CD4-positive, CD25-positive, alpha-beta regulatory T cell (primary cell): ENCODE data around the gene C10orf71. TPM values are rescaled to one million over a fixed set of nuclear protein-coding genes. Genes with fewer than 3 reads are reported as not detected.

Experiments
- ATAC-seq, 2 donors: fragments of 150-1000 bp; cut with Tn5 transposase; one replicate each; pipeline ENCODE4 v1.10.0; 2021; ENCODE audit warnings: low read depth in 2 of 2, moderate number of reproducible peaks in 2 of 2, moderate library complexity in 1 of 2
- DNase-seq, 3 donors: peaks; one replicate each; pipeline versions ENCODE4 v3.0.0 to v3.0.0-alpha.2; 2012 to 2022; ENCODE audit warnings: mixed read lengths in 1 of 3
- H3K27ac ChIP-seq: one replicate; pipeline ENCODE4 v1.7.0; 2013; ENCODE audit warnings: mild to moderate bottlenecking, low read length; ENCODE audit not compliant: insufficient read depth, poor library complexity, severe bottlenecking
- H3K27me3 ChIP-seq: one replicate; pipeline ENCODE4 v1.7.0; 2013; ENCODE audit warnings: low read length; ENCODE audit not compliant: control insufficient read depth, insufficient read depth
- H3K36me3 ChIP-seq: one replicate; pipeline ENCODE4 v1.7.0; 2013; ENCODE audit warnings: mild to moderate bottlenecking, low read length, moderate library complexity; ENCODE audit not compliant: control insufficient read depth, insufficient read depth
- H3K4me1 ChIP-seq: 2 replicates; pipeline ENCODE4 v1.7.0; 2013; ENCODE audit warnings: mild to moderate bottlenecking, low read length; ENCODE audit not compliant: insufficient read depth, control insufficient read depth, poor library complexity, severe bottlenecking
- H3K4me3 ChIP-seq: one replicate; pipeline ENCODE4 v1.7.0; 2013; ENCODE audit warnings: low read depth, mild to moderate bottlenecking, low read length, moderate library complexity
- H3K9me3 ChIP-seq, 2 experiments: 1 replicate in 1 of 2; 2 replicates in 1 of 2; pipeline ENCODE4 v1.7.0; 2013; ENCODE audit warnings: low read length in 2 of 2, mild to moderate bottlenecking in 1 of 2, moderate library complexity in 1 of 2; ENCODE audit not compliant: control insufficient read depth in 2 of 2
- H3K27ac Mint-ChIP-seq, 3 donors: one replicate each; pipeline ENCODE4 v1.8.0; 2020 to 2022; ENCODE audit warnings: mild to moderate bottlenecking in 3 of 3, mixed read lengths in 3 of 3, moderate library complexity in 2 of 3
- H3K27me3 Mint-ChIP-seq: one replicate; pipeline ENCODE4 v1.8.0; 2022; ENCODE audit warnings: mild to moderate bottlenecking, mixed read lengths
- H3K36me3 Mint-ChIP-seq: one replicate; pipeline ENCODE4 v1.8.0; 2020; ENCODE audit warnings: mixed read lengths
- H3K4me1 Mint-ChIP-seq, 4 donors: one replicate each; pipeline ENCODE4 v1.8.0; 2020 to 2022; ENCODE audit warnings: mixed read lengths in 4 of 4, mild to moderate bottlenecking in 1 of 4
- H3K4me3 Mint-ChIP-seq, 4 donors: one replicate each; pipeline ENCODE4 v1.8.0; 2020 to 2022; ENCODE audit warnings: mild to moderate bottlenecking in 4 of 4, mixed read lengths in 4 of 4, moderate library complexity in 3 of 4
- H3K9me3 Mint-ChIP-seq, 7 donors: one replicate each; pipeline ENCODE4 v1.8.0; 2020 to 2022; ENCODE audit warnings: mixed read lengths in 7 of 7, mild to moderate bottlenecking in 3 of 7, moderate library complexity in 2 of 7
- polyA plus RNA-seq, 4 donors: library from polyadenylated mRNA; unstranded; fragments of 300-500 nt; fragmentation: Illumina TruSeq; gene quantifications; one replicate each; pipeline ENCODE4 v1.2.3, GENCODE V29; 2021
- total RNA-seq: library from RNA; stranded (reverse); gene quantifications from one replicate; pipeline ENCODE4 v1.2.3, GENCODE V29; 2022

C10orf71 gene
- total and polyA plus RNA-seq, 5 donors from 2014 or later = not detected

- H3K4me3 Mint-ChIP-seq = no peak overlapping the region
- Histone ChIP-seq H3K9me3 (peaks cover 0 to 1% of the 10 kb centered on the region in 2 experiments), H3K36me3 (no peaks in the 10 kb centered on the region), H3K4me1 (no peaks in the 10 kb centered on the region), H3K27me3 (no peaks in the 10 kb centered on the region), H3K27ac (no peak overlapping the region), H3K4me3 (no peak overlapping the region)
- H3K36me3 Mint-ChIP-seq = no peaks in the 10 kb centered on the region
- H3K27ac Mint-ChIP-seq = no peak overlapping the region
- H3K4me1 Mint-ChIP-seq = no peaks in the 10 kb centered on the region
- peaks cover 0 to 6% (median 2%) of the 10 kb centered on the region in 7 donors for H3K9me3 Mint-ChIP-seq
- peaks cover 13% of the 10 kb centered on the region for H3K27me3 Mint-ChIP-seq
- DNase-seq (no peak), ATAC-seq (no peak)
Measured at GRCh38 chr10:49355221-49355620, 56.3 kb downstream of the C10orf71 start.

DNA sequence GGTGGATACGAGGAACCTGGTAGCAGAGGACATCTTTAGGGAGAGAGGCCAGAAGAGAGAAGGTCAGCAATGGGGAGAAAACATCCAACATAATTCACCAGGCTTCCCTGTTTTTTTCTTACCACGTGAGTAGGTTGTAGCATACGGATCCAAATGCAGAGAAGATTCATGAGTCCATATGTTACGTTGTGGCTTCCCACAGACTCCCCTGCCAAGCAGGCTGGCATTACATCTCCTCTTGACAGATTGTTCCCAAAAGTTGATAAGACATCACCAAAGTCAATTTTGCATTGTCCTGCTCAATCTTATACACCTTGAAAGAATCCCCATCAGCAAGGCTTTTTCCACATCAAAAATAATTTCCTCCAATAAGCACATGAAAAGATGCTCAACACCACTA lies 57.2 kb downstream of the C10orf71 start:
- no peak overlapping the region for H3K27ac Mint-ChIP-seq
- H3K9me3 ChIP-seq = no peaks in the 10 kb centered on the region
- H3K27me3 ChIP-seq = no peaks in the 10 kb centered on the region
- H3K36me3 ChIP-seq = no peaks in the 10 kb centered on the region
- no peaks in the 10 kb centered on the region for H3K4me1 ChIP-seq
- DNase-seq (no peak), ATAC-seq (no peak)
- H3K4me3 ChIP-seq = no peak overlapping the region
- no peaks in the 10 kb centered on the region for H3K36me3 Mint-ChIP-seq
- no peak overlapping the region for H3K27ac ChIP-seq
- peaks cover 0 to 4% (median 0%) of the 10 kb centered on the region in 7 donors for H3K9me3 Mint-ChIP-seq
- H3K4me1 Mint-ChIP-seq = no peaks in the 10 kb centered on the region
- peaks cover 13% of the 10 kb centered on the region for H3K27me3 Mint-ChIP-seq
- no peak overlapping the region for H3K4me3 Mint-ChIP-seq

GRCh38 chr10:49356944-49357343 lies 58.0 kb downstream of the C10orf71 start:
- Mint-ChIP-seq H3K27me3 (peaks cover 12% of the 10 kb centered on the region), H3K4me1 (no peaks in the 10 kb centered on the region), H3K9me3 (peaks cover 0 to 4% (median 0%) of the 10 kb centered on the region in 7 donors), H3K4me3 (no peak overlapping the region), H3K27ac (no peak overlapping the region), H3K36me3 (no peaks in the 10 kb centered on the region)
- H3K27me3 ChIP-seq = no peaks in the 10 kb centered on the region
- H3K9me3 ChIP-seq = no peaks in the 10 kb centered on the region
- H3K4me1 ChIP-seq = no peaks in the 10 kb centered on the region
- DNase-seq (no peak), ATAC-seq (no peak)
- no peaks in the 10 kb centered on the region for H3K36me3 ChIP-seq
- H3K4me3 ChIP-seq = no peak overlapping the region
- H3K27ac ChIP-seq = no peak overlapping the region

- peaks cover 7% of the 10 kb centered on the region for H3K27me3 Mint-ChIP-seq
- DNase-seq = no peak
- Histone ChIP-seq H3K9me3 (no peaks in the 10 kb centered on the region), H3K27me3 (no peaks in the 10 kb centered on the region), H3K36me3 (no peaks in the 10 kb centered on the region), H3K4me3 (no peak overlapping the region), H3K4me1 (no peaks in the 10 kb centered on the region), H3K27ac (no peak overlapping the region)
- ATAC-seq = no peak
- peaks cover 0 to 4% (median 0%) of the 10 kb centered on the region in 7 donors for H3K9me3 Mint-ChIP-seq
- no peaks in the 10 kb centered on the region for H3K36me3 Mint-ChIP-seq
- no peak overlapping the region for H3K4me3 Mint-ChIP-seq
- no peak overlapping the region for H3K27ac Mint-ChIP-seq
- no peaks in the 10 kb centered on the region for H3K4me1 Mint-ChIP-seq
Measured at GRCh38 chr10:49357910-49358309, 58.9 kb downstream of the C10orf71 start.

- Histone ChIP-seq H3K36me3 (no peaks in the 10 kb centered on the region), H3K9me3 (no peaks in the 10 kb centered on the region), H3K4me1 (no peaks in the 10 kb centered on the region), H3K27ac (no peak overlapping the region), H3K27me3 (no peaks in the 10 kb centered on the region), H3K4me3 (no peak overlapping the region)
- H3K27ac Mint-ChIP-seq = no peak overlapping the region
- no peak for ATAC-seq
- peaks cover 7% of the 10 kb centered on the region for H3K27me3 Mint-ChIP-seq
- H3K36me3 Mint-ChIP-seq = no peaks in the 10 kb centered on the region
- no peak overlapping the region for H3K4me3 Mint-ChIP-seq
- DNase-seq = no peak
- peaks cover 0 to 4% (median 0%) of the 10 kb centered on the region in 7 donors for H3K9me3 Mint-ChIP-seq
- no peaks in the 10 kb centered on the region for H3K4me1 Mint-ChIP-seq
Measured at GRCh38 chr10:49359349-49360270, 60.6 kb downstream of the C10orf71 start.

- Histone ChIP-seq H3K36me3 (no peaks in the 10 kb centered on the region), H3K4me3 (no peak overlapping the region), H3K4me1 (no peaks in the 10 kb centered on the region), H3K27ac (no peak overlapping the region), H3K9me3 (no peaks in the 10 kb centered on the region), H3K27me3 (no peaks in the 10 kb centered on the region)
- H3K27ac Mint-ChIP-seq = no peak overlapping the region
- H3K36me3 Mint-ChIP-seq = no peaks in the 10 kb centered on the region
- H3K9me3 Mint-ChIP-seq = peaks cover 0 to 4% (median 0%) of the 10 kb centered on the region in 7 donors
- H3K27me3 Mint-ChIP-seq = peaks cover 7% of the 10 kb centered on the region
- no peak for DNase-seq
- H3K4me3 Mint-ChIP-seq = no peak overlapping the region
- ATAC-seq = no peak
- H3K4me1 Mint-ChIP-seq = no peaks in the 10 kb centered on the region
Measured at GRCh38 chr10:49360271-49361177, 61.6 kb downstream of the C10orf71 start.

GRCh38 chr10:49361178-49361554 lies 62.2 kb downstream of the C10orf71 start:
- Histone ChIP-seq H3K4me1 (no peaks in the 10 kb centered on the region), H3K4me3 (no peak overlapping the region), H3K27me3 (no peaks in the 10 kb centered on the region), H3K27ac (no peak overlapping the region), H3K36me3 (no peaks in the 10 kb centered on the region), H3K9me3 (no peaks in the 10 kb centered on the region)
- Mint-ChIP-seq H3K4me1 (no peaks in the 10 kb centered on the region), H3K27ac (no peak overlapping the region), H3K27me3 (peaks cover 3% of the 10 kb centered on the region), H3K9me3 (peaks cover 0 to 4% (median 0%) of the 10 kb centered on the region in 7 donors), H3K36me3 (no peaks in the 10 kb centered on the region), H3K4me3 (no peak overlapping the region)
- DNase-seq (no peak), ATAC-seq (no peak)
